GOT3 (cell line): ENCODE measurements around the gene EFCAB10.
"Not testable (repeated sequence)": the region's sequence is repeated elsewhere in the genome, so short reads cannot be mapped to it uniquely, and the experiment has no call there.

Experiments
- DNase-seq: peaks from one replicate; lab custom pipeline; 2025; ENCODE audit warnings: mixed read lengths; lab: John Stamatoyannopoulos, UW

Gene EFCAB10

DNA sequence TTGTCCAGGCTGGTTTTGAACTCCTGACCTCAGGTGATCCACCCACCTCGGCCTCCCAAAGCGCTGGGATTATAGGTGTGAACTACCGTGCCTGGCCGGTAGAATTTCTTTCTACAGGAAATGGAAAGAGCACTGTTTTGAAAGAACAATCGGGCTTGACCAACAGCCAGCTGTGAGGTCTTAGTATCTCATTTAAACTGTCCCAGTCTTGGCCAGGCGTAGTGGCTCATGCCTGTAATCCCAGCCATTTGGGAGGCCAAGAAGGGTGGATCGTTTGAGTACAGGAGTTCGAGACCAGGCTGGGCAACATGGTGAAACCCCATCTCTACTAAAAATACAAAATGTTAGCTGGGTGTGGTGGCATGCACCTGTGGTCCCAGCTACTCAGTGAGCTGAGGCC, 17.8 kb upstream of the EFCAB10 start:
- not testable (repeated sequence) for DNase-seq

DNA sequence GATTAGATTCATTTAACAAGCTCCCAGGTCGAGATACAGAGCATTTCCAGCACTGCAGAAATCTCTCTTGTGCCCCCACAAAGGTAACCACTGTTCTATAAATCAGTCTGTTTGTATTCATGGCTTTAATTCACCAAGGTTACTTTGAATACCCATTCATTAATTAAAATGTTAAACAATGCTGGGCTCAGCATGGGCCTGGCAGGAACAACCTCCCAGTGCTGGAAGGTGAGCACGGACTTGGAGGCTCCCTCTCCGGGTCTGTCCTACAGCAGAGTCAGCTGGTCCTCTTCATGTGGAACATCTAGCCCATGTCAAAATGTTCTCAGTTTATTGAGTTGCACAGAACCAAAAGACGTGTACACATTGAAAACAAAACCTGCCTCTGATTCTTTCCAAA, 15.6 kb upstream of the EFCAB10 start:
- DNase-seq, result no peak

DNA sequence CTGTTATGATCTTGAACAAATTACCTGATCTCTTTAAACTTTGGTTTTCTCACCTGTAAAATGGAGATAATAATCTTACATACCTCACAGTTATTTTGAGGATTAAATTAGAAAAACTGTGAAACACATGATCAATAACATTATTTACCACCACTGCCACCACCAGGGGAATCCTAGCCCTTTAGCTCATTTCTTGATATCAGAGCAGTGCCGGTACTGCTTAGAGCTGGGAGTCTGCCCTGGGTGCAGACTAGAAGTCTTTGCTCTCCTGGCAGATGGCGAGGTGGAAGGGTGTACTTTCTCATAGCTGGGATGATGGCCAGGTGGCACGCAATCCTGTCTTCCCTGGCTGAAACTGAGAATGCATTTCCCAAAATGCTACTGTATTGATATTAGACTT, 12.7 kb upstream of the EFCAB10 start:
- no peak for DNase-seq

DNA sequence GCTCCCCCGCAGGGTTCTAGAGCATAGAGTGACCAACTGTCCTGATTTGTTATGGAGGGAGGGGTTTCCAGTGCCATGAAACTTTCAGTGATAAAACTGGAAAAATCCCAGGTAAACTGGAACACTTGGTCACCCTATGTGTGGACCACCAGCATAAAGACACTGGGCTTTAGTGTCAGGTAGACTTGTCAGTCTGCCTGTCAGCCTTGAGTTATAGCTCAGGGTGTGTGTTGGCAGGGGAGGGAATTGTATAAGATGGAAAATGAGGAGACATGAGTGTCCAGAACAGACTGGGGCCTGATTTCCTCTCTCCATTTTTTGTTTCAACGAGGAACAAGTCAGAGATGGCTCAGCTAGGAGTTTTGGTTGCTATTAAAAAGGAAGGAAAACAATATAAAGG, 10.2 kb upstream of the EFCAB10 start:
- no peak for DNase-seq

DNA sequence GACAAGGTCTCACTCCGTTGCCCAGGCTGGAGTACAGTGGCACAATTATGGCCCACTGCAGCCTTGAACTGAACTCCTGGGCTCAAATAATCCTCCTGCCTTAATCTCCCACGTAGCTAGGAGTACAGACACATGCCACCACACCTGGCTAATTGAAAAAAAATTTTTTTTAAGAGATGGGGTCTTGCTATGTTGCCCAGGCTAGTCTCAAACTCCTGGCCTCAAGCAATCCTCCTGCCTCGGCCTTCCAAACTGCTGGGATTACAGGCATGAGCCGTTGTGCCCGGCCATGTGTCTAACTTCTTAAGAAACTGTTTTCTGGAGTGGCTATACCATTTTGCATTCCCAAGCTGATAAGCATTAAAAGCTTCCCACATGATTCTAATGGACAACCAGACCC, 9.5 kb upstream of the EFCAB10 start:
- no peak for DNase-seq

- no peak for DNase-seq
Observed at GRCh38 chr7:105589356-105590077, 8.2 kb upstream of the EFCAB10 start.

DNA sequence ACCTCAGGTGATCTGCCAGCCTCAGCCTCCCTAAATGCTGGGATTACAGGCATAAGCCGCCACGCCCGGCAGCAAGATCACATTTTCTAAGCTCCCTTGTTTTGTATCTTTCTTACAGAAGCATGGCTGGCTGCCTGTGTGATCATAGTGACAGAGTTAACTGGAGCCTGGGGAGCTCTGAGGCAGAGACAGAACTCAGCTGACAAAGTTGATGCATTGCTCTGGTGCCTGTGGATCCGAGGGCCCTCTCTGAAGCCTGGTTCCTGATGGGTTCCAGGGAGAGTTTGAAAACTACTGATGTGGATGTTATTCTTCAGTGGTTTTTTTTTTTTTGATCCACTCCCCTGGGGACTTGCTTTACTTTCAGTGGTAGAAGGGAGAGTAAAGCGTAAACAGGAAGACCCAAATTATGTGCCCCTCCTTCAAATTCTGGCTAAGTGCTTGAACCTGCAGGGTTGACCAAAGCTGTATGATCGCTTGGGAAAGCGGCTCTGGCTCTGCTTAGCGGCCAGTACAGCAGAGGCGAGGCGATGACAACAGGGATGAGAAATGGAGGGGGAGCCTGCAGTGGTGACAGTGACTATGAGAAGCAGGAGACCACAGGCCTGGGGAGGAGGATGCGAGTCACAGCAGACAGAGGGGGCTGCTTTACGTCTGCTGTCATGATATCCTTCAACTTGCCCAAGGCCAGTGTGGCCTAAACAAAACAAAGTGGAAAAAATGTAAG, 6.8 kb upstream of the EFCAB10 start:
- DNase-seq, result no peak

DNA sequence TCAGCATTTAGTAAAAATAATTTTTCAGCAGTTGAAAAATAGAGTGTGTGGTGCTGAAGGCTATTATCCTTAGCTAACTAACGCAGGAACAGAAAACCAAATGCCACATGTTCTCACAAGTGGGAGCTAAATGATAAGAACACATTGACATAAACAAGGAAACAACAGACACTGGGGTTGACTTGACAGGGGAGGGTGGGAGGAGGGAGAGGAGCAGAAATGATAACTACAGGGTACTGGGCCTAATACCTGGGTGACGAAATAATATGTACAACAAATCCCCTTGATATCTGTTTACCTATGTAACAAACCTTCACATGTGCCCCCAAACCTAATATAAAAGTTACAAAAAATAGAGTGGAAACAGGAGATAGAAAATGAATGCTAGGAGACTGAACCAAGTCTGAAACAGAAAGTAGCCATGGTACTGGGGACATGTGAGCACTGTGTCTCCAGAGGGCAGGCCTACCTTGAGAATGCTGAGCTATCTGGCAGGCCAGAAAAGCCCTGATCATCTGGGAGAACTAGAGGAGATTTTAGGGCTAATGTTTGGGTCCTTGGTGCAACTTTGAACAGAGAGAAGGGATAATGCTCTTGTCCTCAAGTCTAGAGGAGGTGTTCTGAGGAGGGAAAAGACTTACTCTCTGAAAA, 4.7 kb upstream of the EFCAB10 start:
- no peak for DNase-seq

GRCh38 chr7:105584165-105584564, 2.9 kb upstream of the EFCAB10 start:
- DNase-seq, result no peak

GRCh38 chr7:105583061-105583460, 1.8 kb upstream of the EFCAB10 start:
- no peak for DNase-seq

DNA sequence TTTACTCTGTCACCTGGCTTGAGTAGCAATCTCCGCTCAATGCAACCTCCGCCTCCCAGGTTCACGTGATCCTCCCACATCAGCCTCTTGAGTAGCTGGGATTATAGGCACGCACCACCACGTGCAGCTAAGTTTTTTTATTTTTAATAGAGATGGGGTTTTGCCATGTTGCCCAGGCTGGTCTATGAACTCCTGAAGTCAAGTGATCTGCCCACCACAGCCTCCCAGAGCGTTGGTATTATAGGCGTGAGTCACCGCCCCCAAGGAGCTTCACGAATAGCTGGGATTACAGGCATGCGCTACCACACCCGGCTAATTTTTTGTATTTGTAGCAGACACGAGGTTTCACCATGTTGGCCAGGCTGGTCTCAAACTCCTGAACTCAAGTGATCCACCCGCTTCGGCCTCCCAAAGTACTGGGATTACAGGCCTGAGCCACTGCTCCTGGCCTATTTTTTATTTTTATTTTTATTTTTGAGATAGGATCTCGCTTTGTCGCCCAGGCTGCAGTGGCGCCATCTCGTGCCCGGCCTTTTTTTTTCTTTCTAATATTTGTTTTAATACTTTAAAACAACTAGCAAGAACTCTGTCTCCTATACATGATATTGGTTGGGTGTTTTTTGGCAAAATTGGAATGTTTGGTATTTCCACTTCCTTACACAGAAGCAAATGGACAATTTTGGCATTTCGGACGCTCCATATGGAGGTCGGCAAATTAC, 1.1 kb downstream of the EFCAB10 start:
- no peak for DNase-seq

- DNase-seq, result no peak
Observed at GRCh38 chr7:105578496-105578895, 2.8 kb downstream of the EFCAB10 start.

- DNase-seq, result no peak
Observed at GRCh38 chr7:105577251-105577650, 4.0 kb downstream of the EFCAB10 start.

- no peak for DNase-seq
Observed at GRCh38 chr7:105571891-105572290, 9.4 kb downstream of the EFCAB10 start.

- no peak for DNase-seq
Observed at GRCh38 chr7:105567821-105568220, 13.5 kb downstream of the EFCAB10 start.

DNA sequence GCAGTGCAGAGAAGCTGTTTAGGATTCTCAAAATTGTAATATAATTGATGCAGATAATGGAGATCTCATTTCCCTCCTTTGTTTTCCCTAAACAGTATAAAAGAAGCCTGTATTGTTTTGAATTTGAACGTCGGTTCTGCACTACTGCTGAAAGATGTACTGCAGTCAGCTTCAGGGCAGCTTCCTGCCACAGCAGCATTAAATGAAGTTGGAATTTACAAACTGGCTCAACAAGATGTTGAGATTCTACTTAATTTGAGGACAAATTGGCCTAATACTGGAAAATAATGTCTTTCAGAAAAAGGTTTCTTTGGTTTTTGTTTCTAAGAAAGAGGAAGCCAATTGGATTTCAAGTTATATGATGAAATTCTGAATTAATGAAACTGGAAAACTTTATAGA, 14.3 kb downstream of the EFCAB10 start:
- no peak for DNase-seq

DNA sequence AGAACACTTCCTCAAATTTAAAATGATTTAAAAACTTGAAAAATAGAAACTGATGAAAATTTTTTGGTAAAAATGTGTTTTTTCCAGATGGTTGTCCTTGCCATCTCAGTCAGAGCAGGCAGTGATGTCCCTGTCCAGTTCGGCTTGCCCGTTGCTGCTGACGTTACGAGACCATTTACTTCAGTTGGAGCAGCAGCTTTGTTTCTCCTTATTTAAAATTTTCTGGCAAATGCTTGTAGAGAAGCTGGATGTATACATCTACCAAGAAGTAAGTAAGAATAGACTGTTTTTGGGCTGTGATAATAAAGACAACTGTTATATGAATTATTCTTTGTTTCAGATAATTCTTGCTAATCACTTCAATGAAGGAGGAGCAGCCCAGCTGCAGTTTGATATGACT, 16.1 kb downstream of the EFCAB10 start:
- no peak for DNase-seq

- no peak for DNase-seq
Observed at GRCh38 chr7:105559926-105560325, 21.4 kb downstream of the EFCAB10 start.

DNA sequence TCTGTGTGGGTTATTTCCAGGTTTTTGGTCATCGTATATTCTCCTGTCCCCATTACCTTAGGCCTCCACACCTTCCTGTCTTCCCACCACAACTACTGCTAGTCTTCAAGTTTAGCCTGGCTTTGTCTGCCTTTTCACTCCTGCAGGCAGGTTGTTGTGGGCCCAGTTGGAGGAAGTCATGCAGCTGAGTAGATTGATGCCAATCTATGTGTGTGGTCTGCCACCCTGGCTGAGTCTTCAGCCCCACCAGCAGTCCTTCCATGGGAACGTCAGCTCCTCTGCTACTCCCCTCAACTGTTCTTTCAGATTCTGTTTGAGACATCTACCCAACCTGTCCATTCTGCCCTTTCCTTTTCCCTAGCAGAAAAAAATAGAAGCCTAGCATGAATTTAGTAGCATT, 43.0 kb downstream of the EFCAB10 start:
- no peak for DNase-seq

DNA sequence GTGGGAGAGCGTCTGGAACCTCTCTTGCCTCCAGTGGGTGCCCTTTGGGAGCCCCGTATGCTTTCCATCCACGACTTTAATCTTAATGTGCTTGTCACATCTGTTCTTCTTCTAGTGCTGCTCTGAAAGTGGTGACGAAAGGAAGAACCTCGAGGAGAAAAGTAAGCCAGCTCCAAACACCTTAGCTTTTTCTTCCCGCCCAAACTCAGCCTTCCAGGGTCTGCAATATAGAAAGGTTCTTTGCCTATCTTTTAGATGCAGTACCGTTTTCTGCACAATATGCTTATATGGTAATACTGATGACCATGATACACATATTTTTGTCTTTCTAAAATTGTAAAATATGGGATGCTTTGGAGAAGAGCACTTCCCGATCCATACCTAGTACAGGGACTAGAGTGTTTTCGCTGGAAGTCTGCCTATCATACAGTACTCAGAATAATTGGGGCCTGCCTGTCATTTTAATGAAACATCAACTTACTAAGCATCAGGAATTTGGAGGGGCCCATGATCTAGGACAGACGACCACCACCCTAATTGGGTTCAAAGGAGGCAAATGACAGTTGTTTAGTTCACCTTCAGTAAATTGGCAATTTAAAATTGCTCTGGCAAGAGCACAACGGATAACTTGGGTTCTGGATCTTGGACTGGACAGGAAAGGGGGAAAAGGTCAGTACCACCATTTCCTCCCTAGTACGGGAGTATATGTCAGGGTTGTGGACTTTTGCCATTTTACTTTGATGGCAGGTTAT, 48.4 kb downstream of the EFCAB10 start:
- DNase-seq, result no peak

DNA sequence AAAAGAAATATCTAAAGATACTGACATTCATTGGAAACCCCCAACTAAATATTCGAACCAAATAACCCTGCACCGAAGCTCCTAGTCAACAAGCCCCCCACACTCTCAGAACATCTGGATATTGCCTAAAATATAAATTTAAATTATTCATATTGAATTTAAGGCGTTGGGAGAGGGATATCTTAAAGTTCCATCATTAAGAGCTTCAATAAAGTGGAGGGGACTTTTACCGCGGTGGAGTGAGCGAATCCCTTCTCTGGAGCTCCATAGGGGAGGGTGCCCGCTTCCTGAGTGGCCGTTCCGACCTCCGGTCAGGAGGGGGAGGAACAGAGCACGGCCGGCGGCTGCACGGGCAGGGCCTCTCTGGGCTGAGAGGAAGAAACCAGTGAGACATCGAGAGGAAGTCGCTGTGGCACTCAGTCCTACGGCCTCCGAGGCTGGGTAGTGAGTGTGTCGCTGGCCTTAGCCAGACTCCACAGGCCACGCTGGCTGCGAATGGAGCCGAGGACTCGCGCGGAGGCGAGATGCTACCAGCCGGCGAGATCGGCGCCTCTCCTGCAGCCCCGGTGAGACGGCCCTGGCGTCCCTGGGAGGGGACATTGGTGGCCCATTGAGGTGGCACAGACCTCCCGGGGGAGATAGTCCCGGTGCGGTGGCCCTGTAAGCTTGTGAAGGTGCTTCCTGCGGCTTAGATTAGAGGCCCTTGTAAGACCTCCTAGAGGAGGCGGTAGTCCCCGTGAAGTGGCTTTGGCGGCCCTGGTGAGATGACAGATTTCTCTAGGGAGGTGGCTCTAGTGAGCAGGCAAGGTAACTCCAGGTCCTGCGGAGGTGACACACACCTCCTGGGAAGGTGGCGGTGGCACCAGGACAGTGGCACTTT, 49.3 kb downstream of the EFCAB10 start, which contains the start of gene RINT1:
TSS of gene RINT1 (plus strand) at position 410 of the 880 bp plus-strand sequence. CDS start at position 525, 115 bp downstream.
- peak; percentile 86 for DNase-seq
